ENCODE data around the gene OXSR1. TPM values are rescaled to one million over a fixed set of nuclear protein-coding genes. Genes with fewer than 3 reads are reported as not detected.

Gene OXSR1
- total and polyA plus RNA-seq, 8 donors: 7.0 to 49.9 (median 19.8) TPM

- Histone ChIP-seq H3K36me3 (peaks cover 76 to 95% (median 90%) of the 10 kb centered on the region in 4 donors), H3K9me3 (no peaks in the 10 kb centered on the region), H3K27me3 (no peaks in the 10 kb centered on the region), H3K4me3 (no peak overlapping the region), H3K4me1 (peaks cover 0 to 1% (median 0%) of the 10 kb centered on the region in 4 donors), H3K27ac (no peak overlapping the region)
- DNase-seq: peak in 1 of 2 donors; percentile 14
- TF ChIP-seq CTCF (IDR thresholded peaks at IDR 0.05) (no peak), POLR2AphosphoS5 (IDR thresholded peaks at IDR 0.05) (no peak), POLR2A (IDR thresholded peaks at IDR 0.05) (no peak), EP300 (IDR thresholded peaks at IDR 0.05) (no peak)
- intact Hi-C loops (cut with DNase I; ENCODE audit: low total_unique reads): loop anchor here (10.0 kb wide), 1 partner anchor 352 kb away; no protein-coding TSS in a partner anchor
- WGBS, 5 donors: 88 to 94% (median 92%) methylated on average over 9 of the region's 9 CpGs
Observed at GRCh38 chr3:38122712-38123290, 42.5 kb upstream of the OXSR1 start.

DNA sequence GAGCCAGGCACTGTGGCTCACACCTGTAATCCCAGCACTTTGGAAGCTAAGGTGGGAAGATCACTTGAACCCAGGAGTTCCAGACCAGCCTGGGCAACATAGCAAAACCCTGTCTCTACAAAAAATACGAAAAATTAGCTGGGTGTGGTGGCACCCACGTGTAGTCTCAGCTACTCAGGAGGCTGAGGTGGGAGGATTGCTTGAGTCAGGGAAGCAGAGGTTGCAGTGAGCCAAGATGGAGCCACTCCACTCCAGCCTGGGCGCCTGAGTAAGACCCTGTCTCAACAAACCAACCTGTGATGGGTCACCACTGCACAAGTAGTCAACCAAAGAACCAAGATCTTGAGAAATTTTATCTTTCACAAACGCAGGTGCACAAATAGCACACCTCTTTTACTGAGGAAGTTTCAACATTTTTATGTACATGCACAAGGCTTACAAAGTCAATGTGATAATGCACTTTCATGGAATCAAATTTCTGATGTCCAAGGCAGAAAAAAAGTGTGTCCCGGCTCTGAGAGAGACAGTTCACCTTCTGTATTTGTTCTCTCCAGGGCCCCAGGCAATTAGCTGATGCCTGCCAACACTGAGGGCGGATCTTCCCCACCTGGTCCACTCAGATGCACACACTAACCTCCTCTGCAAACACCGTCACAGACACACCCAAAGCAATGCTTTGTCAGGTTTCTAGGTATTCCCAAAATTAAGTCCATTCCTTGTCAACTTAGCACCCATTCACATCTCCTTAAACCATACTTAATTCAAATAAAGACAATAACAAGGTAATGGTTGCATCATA lies 40.8 kb upstream of the OXSR1 start:
- Histone ChIP-seq H3K27me3 (no peaks in the 10 kb centered on the region), H3K4me1 (peaks cover 0 to 16% (median 5%) of the 10 kb centered on the region in 4 donors), H3K27ac (no peak overlapping the region), H3K4me3 (no peak overlapping the region), H3K36me3 (peaks cover 93 to 100% (median 100%) of the 10 kb centered on the region in 4 donors), H3K9me3 (no peaks in the 10 kb centered on the region)
- intact Hi-C loops (cut with DNase I; ENCODE audit: low total_unique reads): loop anchor here (10.0 kb wide), 1 partner anchor 350 kb away; no protein-coding TSS in a partner anchor
- TF ChIP-seq POLR2A (IDR thresholded peaks at IDR 0.05): no peak
- TF ChIP-seq EP300 (IDR thresholded peaks at IDR 0.05): no peak
- TF ChIP-seq POLR2AphosphoS5 (IDR thresholded peaks at IDR 0.05): no peak
- TF ChIP-seq CTCF (IDR thresholded peaks at IDR 0.05): no peak
- DNase-seq: peak in 1 of 2 donors; percentile 14
- WGBS, 5 donors: 66 to 79% (median 68%) methylated on average over 7 of the region's 7 CpGs

DNA sequence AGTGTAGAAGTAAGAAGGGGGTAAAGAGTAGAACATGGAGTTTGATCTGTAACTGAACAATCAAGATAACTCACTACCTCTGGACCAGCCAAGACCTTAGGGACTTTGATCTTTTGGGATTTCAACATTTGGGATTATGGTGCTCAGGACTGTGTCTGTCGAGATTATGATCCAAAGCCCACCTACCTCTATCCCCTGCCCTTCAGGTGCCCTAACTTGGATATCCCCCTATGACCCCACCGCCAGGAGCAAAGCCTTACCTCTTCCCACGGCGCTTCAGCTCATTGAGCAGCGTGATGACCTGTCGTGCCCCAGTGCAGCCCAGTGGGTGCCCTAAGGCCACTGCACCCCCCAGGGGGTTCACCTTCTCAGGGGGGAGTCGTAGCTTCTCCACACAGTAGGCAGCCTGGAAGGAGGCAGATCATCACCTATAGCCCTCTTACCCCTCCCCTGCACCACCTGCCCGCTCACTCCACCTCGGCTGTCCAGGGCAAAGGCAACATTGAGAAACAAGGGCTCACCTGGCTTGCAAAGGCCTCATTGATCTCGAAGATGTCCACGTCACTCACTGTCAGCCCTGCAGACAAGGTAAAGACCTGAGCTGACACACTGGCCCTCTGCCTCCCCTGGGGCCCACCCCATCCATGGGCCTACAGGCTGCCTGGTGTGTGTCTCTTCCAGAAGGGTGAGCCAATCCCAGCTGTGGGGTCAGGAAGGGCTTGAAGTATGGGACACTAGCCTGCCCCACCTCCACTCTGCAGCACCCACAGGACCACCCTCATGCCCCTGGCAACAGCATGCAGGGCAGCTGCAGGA lies 39.8 kb upstream of the OXSR1 start:
- Histone ChIP-seq H3K27ac (no peak overlapping the region), H3K4me1 (peaks cover 0 to 24% (median 6%) of the 10 kb centered on the region in 4 donors), H3K27me3 (no peaks in the 10 kb centered on the region), H3K36me3 (peaks cover 96 to 100% (median 100%) of the 10 kb centered on the region in 4 donors), H3K4me3 (no peak overlapping the region), H3K9me3 (no peaks in the 10 kb centered on the region)
- WGBS, 5 donors: 91 to 96% (median 92%) methylated on average over 9 to 11 of the region's 11 CpGs
- no peak for TF ChIP-seq POLR2A (IDR thresholded peaks at IDR 0.05)
- TF ChIP-seq CTCF (IDR thresholded peaks at IDR 0.05): no peak
- TF ChIP-seq EP300 (IDR thresholded peaks at IDR 0.05): no peak
- no peak for TF ChIP-seq POLR2AphosphoS5 (IDR thresholded peaks at IDR 0.05)
- peak in 1 of 2 donors; percentile 18 for DNase-seq
- intact Hi-C loops (cut with DNase I; ENCODE audit: low total_unique reads): loop anchor here (10.0 kb wide), 1 partner anchor 349 kb away; no protein-coding TSS in a partner anchor

All from stomach (tissue), 9 donors.